HG03060 (cell line): ENCODE data around the gene PARP15.
A peak's percentile ranks its signal among the peaks of the same experiment; 100 is the strongest.
"Not testable (repeated sequence)": the region's sequence is repeated elsewhere in the genome, so short reads cannot be mapped to it uniquely, and the experiment has no call there.

Experiments
- ATAC-seq: cut with Tn5 transposase; IDR thresholded peaks from one replicate; pipeline ENCODE4 v1.9.1; 2021; ENCODE audit warnings: low read depth, moderate number of reproducible peaks; ENCODE audit not compliant: unreplicated experiment

PARP15 gene

GRCh38 chr3:122577409-122578031, at the start of gene PARP15:
PARP15 (plus strand) TSS chr3:122577650; CDS start chr3:122577668, 18 bp downstream.
- ATAC-seq: no peak

GRCh38 chr3:122530164-122530563, 47.3 kb upstream of the PARP15 start:
- no peak for ATAC-seq

DNA sequence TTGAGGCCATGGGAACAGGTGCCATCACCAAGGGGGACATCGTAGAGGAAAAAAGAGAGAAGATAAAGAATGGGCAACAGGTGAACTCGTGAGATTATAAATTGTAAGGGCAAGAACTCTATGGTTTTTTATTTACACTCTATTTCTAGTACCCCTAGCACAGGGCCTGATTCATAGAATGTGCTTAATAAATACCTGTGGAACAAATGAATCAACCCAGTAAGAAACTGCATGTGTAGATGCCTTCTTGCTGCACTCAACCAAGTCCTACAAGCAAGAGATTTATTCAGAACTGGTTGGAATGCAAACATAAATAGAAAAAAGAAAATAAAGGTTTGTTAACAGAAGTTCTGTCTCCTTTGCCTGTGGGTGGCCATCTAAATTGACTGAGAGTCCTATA, 44.0 kb upstream of the PARP15 start:
- no peak for ATAC-seq

DNA sequence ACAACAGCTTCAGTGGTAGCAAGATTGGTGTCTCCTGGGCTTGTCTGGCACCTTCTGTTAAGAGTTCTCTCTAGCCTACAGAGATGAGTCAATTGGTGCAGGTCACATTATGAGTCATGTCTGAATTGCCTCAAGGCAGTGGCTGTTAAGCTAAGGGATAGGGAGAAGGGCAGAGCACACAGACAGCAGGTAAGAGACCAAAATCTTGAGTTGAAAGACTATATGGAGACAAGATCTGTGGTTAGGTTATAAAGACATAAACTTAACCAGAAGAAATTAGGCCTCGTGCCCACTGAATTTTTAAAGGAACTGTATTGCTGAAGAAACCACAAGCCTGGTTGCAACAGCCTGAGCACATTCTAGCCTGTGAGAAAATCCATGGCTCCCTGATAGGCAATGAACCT, 43.5 kb upstream of the PARP15 start:
- peak; percentile 99 for ATAC-seq

DNA sequence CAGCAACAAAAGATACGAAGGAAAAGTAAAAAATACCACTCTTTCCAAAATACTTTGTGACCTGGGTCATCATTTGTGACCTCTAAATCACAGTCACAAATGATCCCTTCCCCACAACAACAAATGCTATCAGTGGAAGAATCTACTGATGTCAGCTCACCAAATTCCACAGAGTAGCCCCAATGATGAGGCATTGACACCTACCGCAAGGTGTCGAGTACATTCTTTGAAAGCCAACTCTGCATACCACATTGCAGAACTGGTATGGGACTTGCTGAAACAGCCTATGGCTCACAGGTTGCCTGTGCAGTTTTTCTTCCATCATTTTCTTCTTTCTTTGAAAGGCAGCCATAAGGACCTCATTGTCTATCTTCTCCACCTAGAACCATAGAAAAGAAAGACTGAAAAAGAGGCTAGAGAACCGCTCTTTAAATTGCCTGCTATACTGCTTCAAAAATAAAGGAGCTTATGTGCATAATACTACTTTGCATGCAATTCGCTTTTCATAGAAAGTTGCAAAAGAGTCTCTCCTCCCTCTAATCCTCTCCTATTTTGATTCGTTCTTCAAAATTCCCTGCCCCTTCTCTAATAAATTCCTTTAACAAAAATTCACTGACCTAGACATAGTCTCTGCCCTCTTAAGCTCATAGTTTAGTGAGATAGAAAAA, 41.4 kb upstream of the PARP15 start:
- no peak for ATAC-seq

- ATAC-seq: no peak
Measured at GRCh38 chr3:122536632-122537001, 40.8 kb upstream of the PARP15 start.

- ATAC-seq: no peak
Measured at GRCh38 chr3:122538956-122539490, 38.4 kb upstream of the PARP15 start.

DNA sequence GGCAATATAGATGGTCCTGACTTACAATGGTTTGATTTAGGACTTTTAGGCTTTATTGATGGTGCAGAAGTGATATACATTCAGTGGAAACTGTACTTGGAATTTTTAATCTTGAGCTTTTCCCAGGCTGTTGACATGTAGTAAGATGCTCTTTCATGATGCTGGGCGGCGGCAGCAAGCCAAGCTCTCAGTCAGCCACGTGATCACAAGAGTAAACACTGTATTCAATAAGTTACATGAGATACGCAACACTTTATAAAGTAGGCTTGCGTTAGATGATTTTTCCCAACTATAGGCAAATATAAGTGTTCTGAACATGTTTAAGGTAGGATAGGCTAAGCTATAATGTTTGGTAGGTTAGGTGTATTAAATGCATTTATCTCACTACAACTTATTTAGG, 31.3 kb upstream of the PARP15 start:
- ATAC-seq: no peak

DNA sequence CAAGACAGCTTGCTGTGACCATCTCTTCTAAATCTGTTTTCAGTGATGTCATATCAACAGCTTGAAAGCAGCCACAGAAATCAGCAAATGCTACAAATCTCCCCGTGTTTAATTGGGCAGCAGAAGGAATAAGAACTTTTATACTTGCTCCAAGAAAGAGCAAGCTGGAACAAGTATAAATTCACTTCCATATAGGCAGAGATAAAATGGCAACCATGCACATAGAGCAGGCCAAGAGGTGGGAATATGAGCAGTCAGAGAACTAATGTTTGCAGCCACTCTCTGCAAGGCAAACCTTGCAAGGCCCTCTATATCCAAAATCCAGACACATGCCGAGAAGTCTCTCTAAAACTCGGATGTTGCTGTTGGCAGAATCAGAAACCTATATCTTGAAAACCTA, 29.4 kb upstream of the PARP15 start:
- no peak for ATAC-seq

DNA sequence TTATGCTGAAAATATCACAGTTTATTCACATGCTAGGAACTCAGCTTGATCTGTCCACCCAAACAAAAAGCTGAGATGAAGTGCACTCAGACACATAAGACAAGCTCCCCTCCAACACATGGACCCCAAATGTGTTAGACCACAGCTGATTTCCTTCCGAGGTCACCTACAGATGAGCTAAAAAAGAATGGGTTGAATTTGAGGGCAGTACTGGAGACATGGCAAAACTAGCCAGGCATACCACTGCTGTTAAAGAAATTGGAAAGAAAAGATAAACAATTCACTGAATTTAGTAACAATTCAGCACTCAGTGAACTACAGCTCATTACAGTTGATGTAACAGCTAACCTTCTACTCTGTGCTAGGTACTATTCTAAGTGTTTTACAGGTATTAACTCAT, 28.8 kb upstream of the PARP15 start:
- ATAC-seq: no peak

DNA sequence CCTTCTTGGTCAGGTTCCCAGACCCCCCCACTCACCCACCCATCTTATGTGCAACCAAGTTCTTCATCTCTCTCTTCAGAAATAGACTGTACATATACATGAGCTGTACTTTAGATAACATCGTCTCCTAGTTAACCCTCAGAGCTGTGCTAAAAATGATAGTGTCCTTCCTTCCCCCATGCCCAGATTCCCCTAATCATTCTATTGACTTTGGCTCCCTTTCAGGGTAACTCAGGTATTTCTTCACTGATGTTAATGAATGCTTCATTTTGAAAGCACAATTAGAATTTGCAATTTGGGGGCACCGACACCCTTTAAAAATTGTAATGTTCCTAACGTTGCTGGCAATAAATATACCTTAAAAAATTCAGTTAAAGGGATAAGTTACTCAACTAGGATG, 24.3 kb upstream of the PARP15 start:
- no peak for ATAC-seq

DNA sequence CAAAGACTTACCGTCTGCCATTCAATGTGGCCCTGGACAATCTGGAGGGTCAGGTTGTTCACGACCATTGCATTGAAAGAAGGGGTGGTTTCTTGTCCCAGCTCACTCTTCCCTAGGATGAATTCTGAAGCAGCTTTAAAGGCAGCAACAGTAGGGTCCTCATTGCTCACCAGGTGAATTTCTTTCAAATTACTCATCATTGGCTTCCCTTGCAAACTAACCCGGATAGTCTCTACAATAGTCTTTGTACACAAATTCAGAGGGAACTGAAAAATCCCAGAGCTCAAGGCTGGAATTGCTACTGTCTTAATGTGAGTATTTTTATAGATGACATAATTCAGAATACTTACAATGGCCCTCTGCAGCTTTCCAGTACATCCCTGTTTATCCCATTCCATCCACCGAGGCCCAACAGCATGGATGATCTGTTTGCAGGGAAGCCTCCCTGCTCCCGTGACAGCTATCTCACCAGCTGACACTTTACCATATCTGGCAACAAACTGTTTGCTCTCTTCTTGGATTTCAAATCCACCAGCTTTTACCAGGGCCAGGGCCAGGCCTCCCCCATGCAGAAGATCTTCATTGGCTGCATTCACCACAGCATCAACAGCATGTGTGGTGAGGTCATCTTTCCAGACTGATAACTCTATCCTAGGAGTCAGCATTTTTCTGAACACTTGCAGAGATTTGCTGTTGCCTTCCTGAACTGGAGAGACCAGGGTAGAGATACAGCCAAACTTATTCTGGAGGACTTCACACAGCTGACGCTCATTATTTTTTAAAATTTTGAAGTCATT, 22.0 kb upstream of the PARP15 start:
- no peak for ATAC-seq

DNA sequence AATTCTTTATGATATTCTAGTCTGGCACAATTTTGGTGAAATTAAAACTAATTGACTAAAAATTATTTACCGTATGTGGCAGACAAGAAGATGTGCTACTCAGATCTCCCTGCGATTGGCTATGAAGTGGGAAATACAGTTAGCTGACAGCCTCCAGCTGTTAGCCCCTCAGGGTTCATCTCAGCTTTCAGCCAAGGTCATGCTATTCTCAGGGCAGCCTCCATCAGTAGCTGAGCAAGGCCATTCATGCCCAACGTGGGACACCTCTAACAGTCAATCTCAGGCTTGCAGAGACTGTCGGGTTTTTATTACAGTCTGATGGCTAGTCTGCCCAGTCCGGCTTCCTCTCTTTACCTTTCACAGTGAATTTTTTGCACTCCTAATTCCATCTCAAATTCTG, 20.1 kb upstream of the PARP15 start:
- ATAC-seq: no peak

DNA sequence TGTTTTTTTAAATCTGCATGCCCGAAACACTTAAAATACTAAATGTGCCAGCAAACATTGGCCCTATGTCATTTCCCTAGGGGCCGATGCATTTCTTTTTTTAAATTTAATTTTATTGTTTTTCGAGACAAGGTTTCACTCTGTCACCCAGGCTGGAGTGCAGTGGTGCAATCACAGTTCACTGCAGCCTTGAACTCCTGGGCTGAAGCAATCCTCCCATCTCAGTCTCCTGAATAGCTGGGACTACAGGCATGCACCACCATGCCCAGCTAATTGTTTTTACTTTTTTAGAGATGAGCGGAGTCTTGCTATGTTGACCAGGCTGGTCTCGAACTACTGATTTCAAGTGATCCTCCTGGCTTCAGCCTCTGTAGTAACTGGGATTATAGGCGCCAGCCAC, 18.8 kb upstream of the PARP15 start:
- no peak for ATAC-seq

DNA sequence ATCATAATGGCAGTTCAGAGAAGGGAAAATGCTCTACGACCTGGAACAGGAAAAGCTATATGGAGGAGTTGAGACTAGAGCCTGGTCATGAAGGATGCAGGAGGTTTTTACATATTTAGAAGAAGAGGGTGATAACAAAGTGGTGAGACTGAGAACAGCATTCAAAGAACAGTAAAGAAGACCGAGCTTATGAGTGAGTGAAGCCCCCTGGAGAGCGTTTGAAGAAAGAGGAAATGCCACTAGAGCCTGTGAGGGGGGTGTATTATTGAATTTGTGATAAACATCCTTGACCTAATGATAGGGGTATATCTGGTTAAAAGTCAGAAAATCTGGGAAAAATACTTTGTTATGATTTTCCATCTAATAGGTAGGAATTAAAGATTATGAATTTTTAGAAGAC, 17.5 kb upstream of the PARP15 start:
- ATAC-seq: no peak

GRCh38 chr3:122560680-122561079, 16.8 kb upstream of the PARP15 start:
- ATAC-seq: no peak

- no peak for ATAC-seq
Measured at GRCh38 chr3:122562923-122563716, 14.3 kb upstream of the PARP15 start.

DNA sequence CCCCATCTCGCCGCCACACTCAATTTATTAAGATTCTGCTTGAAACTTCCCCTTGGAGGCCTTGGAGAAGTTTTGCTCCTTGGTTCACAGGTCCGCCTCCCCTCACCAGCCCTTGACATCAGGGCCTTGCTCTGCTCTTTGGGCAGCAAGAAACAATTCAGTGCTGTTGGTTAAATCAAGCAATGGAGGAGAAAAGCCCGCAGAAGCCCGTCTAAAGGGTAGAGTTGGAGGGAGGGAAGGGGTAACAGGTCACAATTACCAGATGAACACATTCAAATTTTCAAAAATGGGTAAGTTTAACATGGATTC, 13.8 kb upstream of the PARP15 start:
- ATAC-seq: no peak

GRCh38 chr3:122564155-122564912, 13.1 kb upstream of the PARP15 start, which contains the start of the genes DTX3L and PARP9:
DTX3L (plus strand) TSS chr3:122564338; CDS start chr3:122564427, 89 bp downstream.
PARP9 (minus strand) TSS chr3:122564300; CDS start chr3:122559620, 4,680 bp downstream.
- ATAC-seq: no peak

DNA sequence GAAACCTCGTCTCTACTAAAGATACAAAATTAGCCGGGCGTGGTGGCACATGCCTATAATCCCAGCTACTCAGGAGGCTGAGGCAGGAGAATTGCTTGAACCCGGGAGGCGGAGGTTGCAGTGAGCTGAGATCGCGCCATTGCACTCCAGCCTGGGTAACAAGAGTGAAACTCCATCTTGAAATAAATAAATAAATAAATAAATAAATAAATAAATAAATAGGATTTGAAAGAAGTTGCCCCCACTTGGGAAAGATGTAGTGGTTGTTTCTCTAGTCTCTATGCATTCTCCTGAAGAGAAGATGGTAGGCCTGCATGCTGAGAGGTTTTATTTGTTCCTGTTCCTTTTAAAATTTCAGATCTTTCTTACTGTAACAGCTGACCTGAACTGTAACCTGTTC, 9.3 kb upstream of the PARP15 start:
- ATAC-seq: not testable (repeated sequence)
